Lower leg skin (tissue), 4 donors: Measurements from ENCODE around the gene ZNF106. TPM values are rescaled to one million over a fixed set of nuclear protein-coding genes. Genes with fewer than 3 reads are reported as not detected.

Experiments
- DNase-seq, 2 donors: peaks; one replicate each; pipeline ENCODE4 v3.0.0-alpha.2; 2019; ENCODE audit warnings: low spot score in 2 of 2
- H3K4me3 ChIP-seq: fragments of 200-600 bp; sonication (generic); 2 replicates; pipeline ENCODE4 v1.5.1; 2017; ENCODE audit warnings: mild to moderate bottlenecking, low read depth; ENCODE audit not compliant: poor library complexity, severe bottlenecking
- CTCF ChIP-seq, 3 donors: fragments of 450-650 bp; IDR thresholded peaks; one replicate each; pipeline ENCODE4 v1.5.1; 2016; ENCODE audit warnings: antibody characterized with exemption in 3 of 3, mild to moderate bottlenecking in 3 of 3, moderate library complexity in 2 of 3
- POLR2A ChIP-seq, 2 donors: fragments of 450-650 bp; IDR thresholded peaks; one replicate each; pipeline ENCODE4 v1.6.1; 2016 to 2017; ENCODE audit warnings: antibody characterized with exemption in 2 of 2, mild to moderate bottlenecking in 1 of 2, moderate library complexity in 1 of 2
- WGBS, 2 donors: methylation state at CpG; one replicate each; pipeline ENCODE4 v1.1.5; 2018; 5-methylcytosine and 5-hydroxymethylcytosine counted together
- intact Hi-C: fragments of 100-400 bp; cut with DNase I; formaldehyde crosslinking; loops from one replicate; pipeline ENCODE4 v1.15.0; 2023; ENCODE audit warnings: low total_unique reads
- total RNA-seq, 4 donors: library from RNA; depleted of rRNA; stranded (reverse); fragments of >200 nt; gene quantifications; one replicate each; pipeline ENCODE4 v1.1.0, GENCODE V29; 2016

Gene ZNF106
- total RNA-seq, 4 donors from 2014 or later: 23.1 to 40.0 (median 31.1) TPM

GRCh38 chr15:42510258-42511006 is 19.5 kb upstream of the ZNF106 start:
- no peak for DNase-seq
- H3K4me3 ChIP-seq: no peak overlapping the region
- TF ChIP-seq CTCF (IDR thresholded peaks at IDR 0.05) (no peak), POLR2A (IDR thresholded peaks at IDR 0.05) (no peak)
- WGBS, 2 donors: 87 to 89% methylated on average over 4 of the region's 4 CpGs
- intact Hi-C loops: no loop called here

DNA sequence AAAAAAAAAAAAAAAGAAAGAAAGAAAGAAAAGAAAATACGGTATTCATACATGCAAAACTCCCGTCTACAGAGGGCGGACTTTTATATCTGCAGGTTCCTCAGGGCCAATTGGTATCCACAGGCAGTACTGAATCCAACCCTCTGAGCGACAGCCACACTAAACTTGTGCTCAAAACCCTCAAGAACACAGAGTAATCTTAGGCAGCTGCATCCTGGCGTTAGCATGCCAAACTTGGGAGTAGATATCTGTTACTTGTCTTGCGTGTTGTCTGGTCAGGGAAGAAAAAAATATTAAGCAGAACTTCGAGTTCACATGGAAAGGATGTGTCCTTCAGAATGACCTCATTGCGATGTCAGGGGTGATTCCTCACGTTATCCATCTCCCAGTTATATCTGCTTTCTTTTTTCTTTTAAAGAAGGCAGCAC is 17.3 kb upstream of the ZNF106 start:
- intact Hi-C loops: no loop called here
- TF ChIP-seq CTCF (IDR thresholded peaks at IDR 0.05): no peak
- TF ChIP-seq POLR2A (IDR thresholded peaks at IDR 0.05): no peak
- DNase-seq: no peak
- WGBS, 2 donors: 60 to 68% methylated on average over 9 of the region's 9 CpGs
- H3K4me3 ChIP-seq: no peak overlapping the region

DNA sequence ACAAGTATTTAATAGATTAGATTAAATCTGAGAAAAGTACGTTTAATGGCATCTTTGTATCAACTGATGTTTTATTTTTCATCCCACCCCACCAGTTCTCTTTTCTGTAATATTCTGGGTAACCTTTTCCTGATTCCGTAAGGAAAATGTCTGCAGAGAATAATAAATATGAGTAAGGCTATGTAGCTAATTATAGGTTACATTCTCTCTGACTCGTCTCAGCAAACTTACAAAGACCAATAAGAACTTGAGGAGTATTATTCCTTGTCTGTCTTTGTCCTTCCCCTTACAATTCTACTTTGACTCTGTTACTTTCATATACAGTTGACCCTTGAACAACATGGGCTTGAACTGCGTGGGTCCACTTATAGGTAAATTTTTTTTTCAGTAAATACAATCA is 16.6 kb upstream of the ZNF106 start:
- DNase-seq: no peak
- TF ChIP-seq CTCF (IDR thresholded peaks at IDR 0.05) (no peak), POLR2A (IDR thresholded peaks at IDR 0.05) (no peak)
- 84 to 88% methylated on average over 4 of the region's 4 CpGs for WGBS, 2 donors
- no peak overlapping the region for H3K4me3 ChIP-seq
- intact Hi-C loops: no loop called here

GRCh38 chr15:42504631-42505030 is 13.7 kb upstream of the ZNF106 start:
- DNase-seq: no peak
- WGBS, 2 donors: 70 to 75% methylated on average over 3 of the region's 3 CpGs
- no peak overlapping the region for H3K4me3 ChIP-seq
- intact Hi-C loops: no loop called here
- TF ChIP-seq POLR2A (IDR thresholded peaks at IDR 0.05) (no peak), CTCF (IDR thresholded peaks at IDR 0.05) (no peak)

- H3K4me3 ChIP-seq: no peak overlapping the region
- intact Hi-C loops: no loop called here
- TF ChIP-seq CTCF (IDR thresholded peaks at IDR 0.05) (no peak), POLR2A (IDR thresholded peaks at IDR 0.05) (no peak)
- no peak for DNase-seq
- 77 to 83% methylated on average over 1 of the region's 1 CpG for WGBS, 2 donors
Measured at GRCh38 chr15:42503825-42504224, 12.9 kb upstream of the ZNF106 start.

- no peak for TF ChIP-seq POLR2A (IDR thresholded peaks at IDR 0.05)
- no peak for TF ChIP-seq CTCF (IDR thresholded peaks at IDR 0.05)
- DNase-seq: no peak
- H3K4me3 ChIP-seq: no peak overlapping the region
- intact Hi-C loops: no loop called here
- WGBS, 2 donors: 55 to 80% methylated on average over 4 of the region's 4 CpGs
Measured at GRCh38 chr15:42502477-42502876, 11.5 kb upstream of the ZNF106 start.
